NCI-H1417 (cell line): ENCODE data around the gene TTLL8.
A peak's percentile ranks its signal among the peaks of the same experiment; 100 is the strongest.
"Not testable (repeated sequence)": the region's sequence is repeated elsewhere in the genome, so short reads cannot be mapped to it uniquely, and the experiment has no call there.

Source experiments
- DNase-seq, 3 experiments: peaks; one replicate each; lab custom pipeline; 2025; lab: John Stamatoyannopoulos, UW

The TTLL8 gene

GRCh38 chr22:50058061-50058905 lies at the start of gene TTLL8:
Gene TTLL8 (minus strand): TSS chr22:50058298.
- DNase-seq, result no peak

- no peak for DNase-seq
These were observed 49.4 kb upstream of the TTLL8 start for GRCh38 chr22:50107529-50107928.

DNA sequence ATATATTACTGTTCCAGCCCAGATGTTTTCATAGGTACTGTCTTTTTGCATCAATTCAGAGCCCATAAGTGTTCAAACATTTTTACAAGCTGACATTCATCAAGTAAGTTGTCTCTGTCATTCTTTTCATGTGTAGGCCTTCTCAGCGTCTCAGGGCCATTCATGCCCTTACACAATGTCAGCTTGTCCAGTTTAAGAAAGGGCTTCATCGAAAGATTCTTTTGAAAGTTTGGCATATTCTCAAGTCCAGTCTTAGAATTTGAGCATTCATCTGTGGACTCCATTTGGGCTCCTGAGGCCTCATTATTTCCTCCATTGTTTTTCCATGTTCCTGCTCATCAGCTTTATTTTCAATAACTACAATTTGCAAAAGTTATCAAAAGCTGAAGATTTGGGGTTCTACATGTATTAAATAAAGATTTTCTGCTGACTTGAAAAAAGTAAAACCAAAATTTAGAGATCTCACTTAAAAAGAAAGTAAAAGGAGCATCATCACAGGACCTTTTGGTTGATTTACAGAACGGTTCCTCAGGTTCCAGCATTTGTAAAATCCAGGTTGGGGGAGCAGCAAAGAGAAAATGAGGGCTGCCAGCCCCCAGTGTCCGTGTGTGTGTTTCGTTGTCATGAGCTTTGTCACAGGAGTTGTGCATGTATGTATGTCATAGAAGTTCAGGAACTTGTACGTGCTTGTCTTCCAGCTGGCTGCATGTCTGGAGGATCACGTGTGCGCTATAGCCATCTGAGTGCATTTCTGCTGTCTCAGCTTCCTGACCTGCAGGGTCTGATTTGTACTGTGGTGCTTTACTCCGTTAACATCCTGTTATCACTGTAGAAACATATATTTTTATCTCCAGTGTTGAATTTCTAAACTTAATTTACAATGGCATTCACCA lies 47.4 kb upstream of the TTLL8 start:
- DNase-seq, result no peak

DNA sequence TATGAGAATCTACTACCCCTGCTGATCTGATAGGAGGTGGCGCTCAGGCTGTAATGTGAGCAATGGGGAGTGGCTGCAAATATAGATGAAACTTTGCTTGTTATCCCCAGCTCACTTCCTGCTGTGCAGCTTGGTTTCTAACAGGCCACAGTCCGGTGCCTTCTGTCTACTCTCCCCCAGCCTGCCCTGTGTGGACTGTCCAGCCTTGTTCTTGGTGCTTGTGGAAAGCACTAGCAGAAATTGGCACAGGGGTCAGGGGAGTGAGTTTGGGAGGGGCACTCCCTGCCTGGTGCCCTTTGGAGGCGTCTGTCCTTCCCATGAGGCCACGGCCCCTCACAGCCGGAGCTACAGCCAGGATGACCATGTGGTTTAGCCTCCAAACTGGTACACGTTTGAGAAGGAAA lies 46.0 kb upstream of the TTLL8 start:
- DNase-seq, result peak in 1 of 3 experiments; percentile 1

GRCh38 chr22:50102946-50103345 lies 44.8 kb upstream of the TTLL8 start:
- peak in 2 of 3 experiments; percentile 38 to 65 for DNase-seq

- peak in 1 of 3 experiments; percentile 1 for DNase-seq
These were observed 43.9 kb upstream of the TTLL8 start for GRCh38 chr22:50101870-50102565.

DNA sequence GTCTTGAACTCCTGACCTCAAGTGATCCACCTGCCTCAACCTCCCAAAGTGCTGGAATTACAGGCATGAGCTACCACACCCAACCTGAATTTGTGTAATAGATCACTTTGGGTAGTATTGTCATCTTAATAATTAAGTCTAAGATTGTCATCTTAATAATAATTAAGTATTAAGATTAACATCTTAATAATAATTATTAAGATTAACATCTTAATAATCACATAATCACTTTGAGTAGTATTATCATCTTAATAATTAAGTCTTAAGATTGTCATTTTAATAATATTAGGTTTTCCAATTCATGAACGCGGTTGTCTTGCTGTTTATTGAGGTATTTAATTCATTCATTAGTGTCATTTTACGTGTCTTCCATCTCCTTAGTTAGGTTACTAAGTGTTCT lies 40.0 kb upstream of the TTLL8 start:
- no peak for DNase-seq

- DNase-seq, result no peak
These were observed 34.2 kb upstream of the TTLL8 start for GRCh38 chr22:50092342-50092741.

- DNase-seq, result peak in 1 of 3 experiments; percentile 12
These were observed 33.1 kb upstream of the TTLL8 start for GRCh38 chr22:50091092-50091768.

- DNase-seq, result no peak
These were observed 32.3 kb upstream of the TTLL8 start for GRCh38 chr22:50090412-50090714.

GRCh38 chr22:50089682-50090411 lies 31.7 kb upstream of the TTLL8 start, which contains the start of gene MOV10L1:
Gene MOV10L1 (plus strand): TSS chr22:50090006. CDS start chr22:50090089, 83 bp downstream.
- DNase-seq, result no peak

GRCh38 chr22:50089231-50089630 lies 31.1 kb upstream of the TTLL8 start:
- DNase-seq, result no peak

DNA sequence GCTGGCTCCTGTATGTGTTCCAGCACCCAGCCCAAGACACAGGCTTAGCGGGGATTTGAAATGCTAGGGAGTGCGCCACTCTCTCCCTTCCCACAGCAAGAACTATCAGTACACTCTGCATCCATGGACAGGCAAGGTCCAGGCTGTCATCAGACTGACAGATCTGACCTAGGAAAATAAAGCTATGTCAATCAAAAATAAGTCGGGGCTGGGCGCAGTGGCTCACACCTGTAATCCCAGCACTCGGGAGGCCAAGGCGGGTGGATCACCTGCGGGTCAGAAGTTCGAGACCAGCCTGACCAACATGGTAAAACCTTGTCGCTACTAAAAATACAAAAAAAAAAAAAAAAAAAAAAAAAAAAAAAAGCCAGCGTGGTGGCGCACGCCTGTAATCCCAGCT lies 30.0 kb upstream of the TTLL8 start:
- DNase-seq, result no peak

DNA sequence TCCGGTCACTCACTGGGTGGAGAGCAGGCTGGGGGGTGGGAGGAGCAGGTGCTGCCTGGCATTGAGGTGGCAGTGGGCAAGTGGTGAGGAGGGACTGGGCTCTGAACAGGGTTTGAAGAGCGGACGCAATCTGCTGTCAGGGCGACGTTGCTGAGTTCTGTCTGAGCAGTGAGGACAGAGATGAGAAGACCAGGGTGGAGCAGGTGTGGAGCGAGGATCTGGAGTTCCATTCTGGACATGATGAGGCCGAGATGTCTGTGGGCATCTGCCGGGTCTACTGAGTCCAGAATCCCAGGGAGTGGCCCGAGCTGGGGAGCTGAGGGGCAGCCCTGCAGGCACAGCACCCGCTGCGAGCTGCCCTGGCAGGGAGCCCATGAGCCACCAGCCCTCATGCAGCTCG lies 29.5 kb upstream of the TTLL8 start:
- no peak for DNase-seq

GRCh38 chr22:50086975-50087374 lies 28.9 kb upstream of the TTLL8 start:
- DNase-seq, result not testable (repeated sequence)

DNA sequence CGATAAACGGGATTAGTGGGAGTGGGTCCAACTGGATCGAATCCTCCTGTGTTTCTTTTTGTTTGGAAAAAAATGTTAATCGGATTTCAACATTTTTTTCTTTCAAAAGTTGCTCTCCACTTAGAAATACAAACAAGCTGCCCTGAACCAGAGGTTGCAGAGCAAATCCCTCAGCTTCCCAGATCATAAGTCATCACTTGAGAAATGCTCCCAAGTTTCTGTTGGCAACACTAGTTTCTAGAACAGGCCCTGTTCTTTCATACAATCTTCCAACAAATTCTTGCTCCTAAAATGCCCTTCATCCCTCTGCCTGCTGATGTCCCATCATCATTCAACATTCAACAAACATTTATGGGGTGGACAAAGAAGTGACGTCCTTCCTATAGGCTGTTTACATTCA lies 28.4 kb upstream of the TTLL8 start:
- no peak for DNase-seq

GRCh38 chr22:50085211-50085972 lies 27.3 kb upstream of the TTLL8 start, which contains the start of gene MLC1:
Gene MLC1 (minus strand): TSS chr22:50085426. CDS start chr22:50084902, 524 bp downstream.
- no peak for DNase-seq

- DNase-seq, result no peak
These were observed 26.5 kb upstream of the TTLL8 start for GRCh38 chr22:50084614-50085021.

GRCh38 chr22:50084080-50084477 lies 26.0 kb upstream of the TTLL8 start:
- no peak for DNase-seq

- DNase-seq, result no peak
These were observed 25.5 kb upstream of the TTLL8 start for GRCh38 chr22:50083462-50084079.
